ENCODE results near the gene VSIR. TPM values are rescaled to one million over a fixed set of nuclear protein-coding genes. Genes with fewer than 3 reads are reported as not detected.
A peak's percentile ranks its signal among the peaks of the same experiment; 100 is the strongest.

VSIR gene
- polyA plus RNA-seq, 3 donors from 2014 or later = 183 to 376 (median 274) TPM

DNA sequence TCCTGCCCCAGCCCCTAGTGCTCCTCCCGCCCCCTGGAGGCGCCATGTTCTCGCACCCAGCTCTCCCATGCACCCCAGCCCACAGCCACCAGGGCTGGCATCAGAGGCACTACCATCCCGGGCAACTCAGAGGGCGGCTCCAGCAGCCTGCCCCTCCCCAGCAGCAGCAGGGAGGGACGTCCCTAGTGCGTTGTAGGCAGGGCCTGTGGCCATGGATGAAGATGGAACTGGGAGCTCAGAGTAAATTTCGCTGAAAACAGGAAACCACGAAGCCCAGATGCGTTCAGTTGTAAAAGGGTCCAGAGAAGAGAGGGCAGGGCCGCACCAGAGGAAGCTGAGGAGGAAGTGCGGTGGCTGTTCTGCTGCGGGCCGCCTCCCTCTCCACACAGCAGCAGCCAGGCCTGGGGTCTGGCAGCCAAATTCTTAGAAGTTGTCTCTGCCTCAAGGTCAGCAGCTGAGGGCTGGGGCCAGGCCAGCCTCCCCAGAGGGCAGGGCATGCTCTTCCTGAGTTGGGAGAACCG lies 24.6 kb downstream of the VSIR start:
- Mint-ChIP-seq H3K27ac (peak overlapping the region; percentile 94 to 99 (median 96)), H3K27me3 (ENCODE audit: low read depth in 3 of 3) (peaks cover 6 to 10% (median 9%) of the 10 kb centered on the region in 3 donors), H3K9me3 (no peaks in the 10 kb centered on the region), H3K36me3 (peaks cover 7 to 16% (median 10%) of the 10 kb centered on the region in 3 donors), H3K4me1 (peaks cover 92 to 97% of the 10 kb centered on the region in 2 donors), H3K4me3 (peak overlapping the region; percentile 59 to 86 (median 85))
- peak; percentile 76 to 82 (median 81) for DNase-seq

DNA sequence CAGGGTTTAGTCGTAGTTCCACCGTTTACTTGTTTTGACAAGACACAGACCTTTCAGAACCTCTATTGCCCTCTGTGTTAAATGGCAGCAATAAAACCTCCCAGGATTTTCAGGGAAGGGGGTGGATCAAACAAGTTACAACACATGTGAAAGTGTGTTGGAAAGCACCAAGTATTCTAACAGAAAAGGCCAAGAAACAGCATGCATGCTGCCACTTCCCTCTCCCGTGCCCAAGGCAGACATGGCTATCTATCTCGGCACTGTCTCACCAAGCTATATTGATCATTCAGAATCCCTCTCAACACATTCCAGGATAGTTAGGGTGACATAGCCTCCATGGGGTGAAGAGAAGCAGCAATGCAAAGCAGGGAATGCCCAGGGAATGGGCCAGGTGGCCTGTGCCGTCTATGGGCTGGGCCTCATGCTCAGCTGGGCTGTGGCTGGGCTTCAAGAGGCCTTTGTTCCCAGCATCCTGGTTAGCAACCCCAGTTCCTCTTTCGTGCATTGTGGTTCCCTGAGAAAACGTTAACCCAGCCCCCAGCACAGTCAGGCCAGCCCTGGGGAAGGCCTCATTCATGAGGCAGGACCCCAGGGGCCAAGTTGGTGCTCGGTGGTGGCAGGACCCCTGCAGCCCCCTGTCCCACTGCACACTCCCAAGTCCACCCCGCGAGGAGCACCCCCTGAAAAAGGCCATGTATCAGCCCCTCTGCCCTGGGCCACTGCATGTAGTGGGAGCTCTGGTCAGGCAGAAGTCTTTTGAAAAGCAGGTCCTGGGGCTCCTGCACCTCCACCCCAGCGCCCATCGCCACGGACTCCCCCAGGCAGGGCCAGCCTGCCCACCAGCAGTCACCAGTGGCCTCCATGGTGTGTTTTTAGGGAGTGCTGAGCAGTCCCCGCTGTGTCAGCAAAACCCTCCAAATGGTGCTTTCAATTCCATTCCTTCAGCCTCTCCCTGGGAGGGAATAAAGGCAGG lies 25.5 kb downstream of the VSIR start:
- peak overlapping the region; percentile 94 to 99 (median 96) for H3K27ac Mint-ChIP-seq
- DNase-seq = no peak
- peaks cover 92 to 98% of the 10 kb centered on the region in 2 donors for H3K4me1 Mint-ChIP-seq
- peaks cover 5 to 16% (median 7%) of the 10 kb centered on the region in 3 donors for H3K36me3 Mint-ChIP-seq
- peaks cover 6 to 10% (median 9%) of the 10 kb centered on the region in 3 donors for H3K27me3 Mint-ChIP-seq (ENCODE audit: low read depth in 3 of 3)
- no peaks in the 10 kb centered on the region for H3K9me3 Mint-ChIP-seq
- H3K4me3 Mint-ChIP-seq = peak overlapping the region; percentile 59 to 86 (median 85)

DNA sequence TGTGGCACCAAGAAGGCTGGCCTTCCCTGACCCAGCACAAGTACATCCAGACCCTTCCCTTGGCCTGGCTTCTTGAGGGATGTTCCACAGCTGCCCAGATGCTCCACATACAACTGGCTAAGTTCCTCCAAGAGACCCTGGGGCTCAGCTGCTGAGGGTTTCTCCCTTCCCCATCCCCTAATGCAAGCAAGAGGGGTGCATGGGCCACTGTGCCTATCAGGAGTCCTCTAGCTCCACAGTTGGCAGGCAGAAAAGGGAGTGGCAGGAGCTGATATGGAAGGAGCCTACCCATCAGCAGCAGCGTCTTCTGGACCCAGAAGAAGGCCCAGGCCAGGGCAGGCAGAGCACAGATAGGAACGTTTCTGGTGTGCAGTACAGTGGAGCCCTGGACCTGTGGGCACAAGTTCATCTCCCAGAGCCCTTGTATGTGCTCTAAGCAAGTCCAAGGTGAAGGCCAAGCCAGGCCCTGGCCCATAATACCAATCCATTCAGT lies 26.2 kb downstream of the VSIR start:
- no peak for DNase-seq
- H3K27ac Mint-ChIP-seq = peak overlapping the region; percentile 94 to 99 (median 96)
- no peaks in the 10 kb centered on the region for H3K9me3 Mint-ChIP-seq
- H3K36me3 Mint-ChIP-seq = peaks cover 5 to 13% (median 7%) of the 10 kb centered on the region in 3 donors
- H3K4me1 Mint-ChIP-seq = peaks cover 92 to 98% of the 10 kb centered on the region in 2 donors
- H3K27me3 Mint-ChIP-seq (ENCODE audit: low read depth in 3 of 3) = peaks cover 4 to 15% (median 9%) of the 10 kb centered on the region in 3 donors
- peak overlapping the region; percentile 59 to 85 (median 71) for H3K4me3 Mint-ChIP-seq

DNA sequence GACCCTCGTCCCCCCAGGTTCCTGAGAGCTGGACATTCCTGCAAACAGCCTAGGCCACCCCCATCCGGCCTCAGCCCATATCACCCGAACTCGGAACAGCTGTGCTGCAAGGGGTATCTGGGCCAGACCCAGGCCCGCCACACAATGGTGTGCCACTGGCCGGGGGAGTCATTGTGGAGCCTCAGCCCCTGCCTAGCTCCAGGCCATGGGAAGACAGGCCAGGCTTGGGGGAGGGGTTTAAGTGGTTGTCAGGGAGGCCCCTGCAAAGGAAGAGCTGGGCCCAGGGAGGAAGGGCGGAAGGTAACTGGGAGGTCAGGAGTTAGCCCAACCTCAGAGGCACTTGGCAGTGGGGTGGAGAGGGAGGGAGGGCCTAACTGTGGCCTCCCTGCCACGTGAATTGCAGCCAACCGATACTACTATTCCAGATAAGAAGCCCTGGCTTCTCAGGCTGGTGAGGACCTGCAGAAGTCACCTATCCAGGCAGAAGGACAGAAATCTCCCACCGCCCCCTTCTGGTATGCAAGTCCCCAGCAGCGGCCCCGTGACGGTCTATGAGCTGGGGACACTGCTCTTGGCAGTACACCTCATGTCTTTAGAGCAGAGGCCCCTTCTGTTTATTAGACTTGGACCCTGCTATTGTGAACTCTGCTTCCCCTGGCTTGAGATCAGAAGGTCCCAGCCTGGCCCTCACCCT lies 26.8 kb downstream of the VSIR start:
- Mint-ChIP-seq H3K27me3 (ENCODE audit: low read depth in 3 of 3) (peaks cover 4 to 16% (median 9%) of the 10 kb centered on the region in 3 donors), H3K4me1 (peaks cover 93 to 98% of the 10 kb centered on the region in 2 donors), H3K4me3 (peak overlapping the region; percentile 10 to 85 (median 66)), H3K36me3 (peaks cover 5 to 8% (median 7%) of the 10 kb centered on the region in 3 donors), H3K27ac (peak overlapping the region; percentile 94 to 99 (median 96)), H3K9me3 (no peaks in the 10 kb centered on the region)
- DNase-seq = peak in 1 of 3 donors; percentile 31

DNA sequence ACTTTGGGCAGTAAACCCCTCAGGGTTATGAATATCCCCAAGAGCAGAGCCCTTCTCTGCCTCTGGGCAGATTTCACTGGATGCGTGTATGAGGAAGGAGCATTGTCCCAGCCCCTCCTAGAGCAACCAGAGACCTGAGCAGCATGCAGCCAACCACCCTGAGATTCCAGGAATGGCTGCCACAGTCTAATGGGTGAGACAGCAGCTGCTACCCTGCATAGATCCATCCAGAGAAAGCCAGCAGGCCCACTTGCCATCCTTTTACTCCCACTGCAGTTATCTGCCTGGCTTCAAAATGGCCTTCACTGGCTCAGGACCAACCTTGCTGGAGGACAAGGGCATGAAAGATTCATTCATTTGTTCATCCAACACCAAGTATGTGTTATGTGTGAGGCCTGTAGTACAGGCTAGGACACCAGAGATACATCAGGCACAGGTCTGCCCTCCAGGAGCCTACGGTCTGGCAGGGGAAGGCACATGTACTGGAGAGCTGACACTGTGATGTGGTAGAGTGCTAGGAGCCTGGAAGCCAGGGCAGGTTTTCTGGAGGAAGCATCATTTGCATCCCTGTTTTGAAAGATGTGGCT lies 27.6 kb downstream of the VSIR start:
- Mint-ChIP-seq H3K27me3 (ENCODE audit: low read depth in 3 of 3) (peaks cover 4 to 16% (median 9%) of the 10 kb centered on the region in 3 donors), H3K27ac (peak overlapping the region; percentile 94 to 99 (median 96)), H3K4me3 (peak overlapping the region in 4 of 5 donors; percentile 10 to 66 (median 61)), H3K9me3 (no peaks in the 10 kb centered on the region), H3K4me1 (peaks cover 97 to 100% of the 10 kb centered on the region in 2 donors), H3K36me3 (peaks cover 4 to 5% (median 4%) of the 10 kb centered on the region in 3 donors)
- DNase-seq = no peak

DNA sequence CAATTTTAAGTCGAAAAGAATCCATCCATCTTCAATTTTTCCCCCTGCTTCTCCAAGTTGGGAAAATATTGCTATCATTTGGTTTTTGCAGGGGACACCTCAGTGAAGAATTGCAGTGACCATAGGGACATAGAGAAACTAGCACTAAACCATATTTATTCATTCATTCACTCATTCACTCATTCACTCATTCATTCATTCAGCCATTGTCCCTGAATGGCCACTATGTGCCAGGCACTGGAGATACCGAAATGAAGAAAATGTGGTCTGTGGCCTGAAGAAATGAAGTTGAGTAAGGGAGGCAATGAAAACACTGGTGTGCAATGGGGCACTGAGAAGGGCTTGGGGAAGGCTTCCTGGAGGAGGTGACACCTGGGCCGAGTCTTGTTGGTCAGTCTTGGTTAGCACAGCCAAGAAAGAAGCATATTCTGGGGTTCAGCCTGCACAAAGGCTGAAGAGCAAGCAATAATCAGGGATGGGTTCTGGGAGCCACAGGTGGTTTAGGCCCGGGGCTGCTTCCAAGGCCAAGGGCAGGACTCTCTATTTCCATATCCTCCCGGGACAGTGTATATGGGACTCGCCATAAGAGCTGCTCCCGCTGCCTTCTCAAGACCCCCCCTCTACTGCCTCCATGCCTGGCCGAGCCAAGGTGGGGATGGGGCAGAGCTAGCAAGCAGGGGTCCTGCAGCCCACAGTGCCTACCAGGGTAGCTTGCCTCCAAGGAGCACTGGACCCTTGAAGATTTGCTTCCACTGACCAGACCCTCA lies 28.2 kb downstream of the VSIR start:
- no peak for DNase-seq
- peak overlapping the region in 4 of 5 donors; percentile 3 to 41 (median 10) for H3K4me3 Mint-ChIP-seq
- peaks cover 97 to 100% of the 10 kb centered on the region in 2 donors for H3K4me1 Mint-ChIP-seq
- H3K27me3 Mint-ChIP-seq (ENCODE audit: low read depth in 3 of 3) = peaks cover 4 to 16% (median 9%) of the 10 kb centered on the region in 3 donors
- H3K9me3 Mint-ChIP-seq = no peaks in the 10 kb centered on the region
- H3K36me3 Mint-ChIP-seq = no peaks in the 10 kb centered on the region
- peak overlapping the region; percentile 46 to 99 (median 62) for H3K27ac Mint-ChIP-seq

DNA sequence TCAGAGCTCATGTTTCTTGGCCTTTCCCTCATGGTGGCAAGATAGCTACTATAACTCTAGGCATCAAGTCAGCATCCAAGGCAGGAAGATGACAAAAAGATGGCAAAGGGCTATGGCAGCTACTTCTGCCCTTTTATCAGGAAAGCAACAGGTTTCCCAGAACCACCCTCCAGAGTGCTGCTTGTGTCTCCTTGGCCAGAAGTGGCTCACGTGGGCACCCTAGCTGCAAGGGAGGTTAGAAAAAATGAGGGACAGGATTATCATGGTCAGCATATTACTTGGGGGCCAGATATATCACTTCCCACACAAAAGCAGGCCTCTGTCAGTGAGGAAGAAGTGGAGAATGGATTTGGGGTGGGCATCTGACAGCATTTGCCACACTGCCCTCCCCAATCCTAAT lies 29.5 kb downstream of the VSIR start:
- DNase-seq = no peak
- H3K36me3 Mint-ChIP-seq = no peaks in the 10 kb centered on the region
- H3K27me3 Mint-ChIP-seq (ENCODE audit: low read depth in 3 of 3) = peaks cover 4 to 14% (median 9%) of the 10 kb centered on the region in 3 donors
- peak overlapping the region in 2 of 5 donors; percentile 14 to 56 for H3K4me3 Mint-ChIP-seq
- H3K9me3 Mint-ChIP-seq = no peaks in the 10 kb centered on the region
- peak overlapping the region; percentile 77 to 98 (median 92) for H3K27ac Mint-ChIP-seq
- H3K4me1 Mint-ChIP-seq = peaks cover 92 to 98% of the 10 kb centered on the region in 2 donors

DNA sequence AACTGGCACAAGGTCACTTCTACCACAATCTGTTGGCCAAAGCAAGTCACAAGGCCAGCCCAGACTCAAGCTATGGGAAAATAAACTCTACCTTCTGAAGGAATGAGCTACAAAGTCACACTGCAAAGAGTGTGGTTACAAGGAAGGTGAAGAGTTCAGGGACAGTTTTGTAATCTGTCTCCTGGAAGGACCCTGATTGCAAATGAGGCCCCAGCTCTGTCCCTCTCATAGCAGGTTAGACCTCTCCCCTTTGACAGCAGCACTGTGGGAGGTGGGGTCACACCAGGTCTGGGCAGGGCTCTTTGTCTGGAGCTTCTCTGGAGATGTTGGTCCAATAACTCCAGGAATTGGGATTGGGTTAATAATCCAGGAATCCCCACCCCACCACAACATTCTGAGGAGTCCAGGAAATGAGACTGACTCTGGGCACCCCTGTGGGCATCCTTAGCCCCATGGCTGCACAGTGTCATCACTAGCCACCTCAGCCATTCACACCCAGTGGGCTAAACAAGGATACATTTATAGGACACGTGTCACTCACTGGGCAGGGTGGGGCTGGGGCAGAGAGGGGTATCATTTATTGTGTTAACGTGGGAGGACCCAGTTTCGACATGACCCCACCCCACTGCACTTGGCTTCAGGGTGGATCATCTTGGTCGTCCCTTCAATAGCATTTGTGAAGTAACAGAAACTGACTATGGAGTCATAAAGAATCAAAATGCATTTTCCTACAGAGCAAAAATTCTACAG lies 30.1 kb downstream of the VSIR start:
- Mint-ChIP-seq H3K4me3 (peak overlapping the region; percentile 56 to 82 (median 69)), H3K36me3 (no peaks in the 10 kb centered on the region), H3K9me3 (no peaks in the 10 kb centered on the region), H3K27ac (peak overlapping the region; percentile 77 to 98 (median 92)), H3K4me1 (peaks cover 88 to 94% of the 10 kb centered on the region in 2 donors), H3K27me3 (ENCODE audit: low read depth in 3 of 3) (peaks cover 4 to 9% (median 5%) of the 10 kb centered on the region in 3 donors)
- no peak for DNase-seq

DNA sequence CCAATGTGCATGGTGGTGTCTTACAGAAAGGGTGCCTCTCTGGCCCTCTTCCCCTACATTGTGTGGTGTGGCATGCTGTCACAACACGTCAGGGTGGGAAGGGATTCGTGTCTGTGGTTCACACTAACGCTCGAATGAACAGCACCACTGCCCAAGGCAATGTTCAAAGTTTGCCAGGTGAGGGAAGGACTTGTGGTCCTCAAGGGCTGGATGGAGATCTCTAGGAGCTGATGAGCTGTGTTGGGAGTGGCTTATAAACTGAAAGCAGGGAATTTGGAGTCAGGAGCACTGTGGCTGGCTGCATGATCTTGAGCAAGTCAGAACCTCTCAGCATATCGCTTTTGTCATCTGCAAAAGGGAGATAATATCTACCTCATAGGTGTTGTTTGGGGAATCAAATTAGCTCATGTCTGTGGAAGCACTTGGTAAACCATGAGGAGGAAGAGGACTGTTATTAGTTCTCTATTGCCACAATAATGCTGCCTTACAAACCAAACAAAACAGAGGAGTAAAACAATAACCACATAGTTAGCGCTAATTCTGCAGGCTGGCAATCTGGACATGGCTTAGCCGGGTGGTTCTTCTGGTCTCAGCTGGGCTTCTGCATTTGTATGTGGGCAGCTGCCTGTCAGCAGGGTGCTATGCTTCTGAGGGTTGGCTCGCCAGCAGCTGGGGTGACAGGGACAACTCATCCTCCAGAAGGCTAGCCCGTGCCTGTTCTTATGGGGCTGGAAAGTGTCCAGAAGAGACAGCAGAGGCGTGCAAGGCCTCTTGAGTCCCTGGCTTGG lies 30.8 kb downstream of the VSIR start:
- H3K9me3 Mint-ChIP-seq = no peaks in the 10 kb centered on the region
- H3K4me1 Mint-ChIP-seq = peaks cover 88 to 94% of the 10 kb centered on the region in 2 donors
- peak overlapping the region; percentile 56 to 82 (median 69) for H3K4me3 Mint-ChIP-seq
- peak; percentile 65 to 77 (median 74) for DNase-seq
- peak overlapping the region; percentile 77 to 98 (median 92) for H3K27ac Mint-ChIP-seq
- H3K36me3 Mint-ChIP-seq = no peaks in the 10 kb centered on the region
- peaks cover 4 to 8% (median 4%) of the 10 kb centered on the region in 3 donors for H3K27me3 Mint-ChIP-seq (ENCODE audit: low read depth in 3 of 3)

DNA sequence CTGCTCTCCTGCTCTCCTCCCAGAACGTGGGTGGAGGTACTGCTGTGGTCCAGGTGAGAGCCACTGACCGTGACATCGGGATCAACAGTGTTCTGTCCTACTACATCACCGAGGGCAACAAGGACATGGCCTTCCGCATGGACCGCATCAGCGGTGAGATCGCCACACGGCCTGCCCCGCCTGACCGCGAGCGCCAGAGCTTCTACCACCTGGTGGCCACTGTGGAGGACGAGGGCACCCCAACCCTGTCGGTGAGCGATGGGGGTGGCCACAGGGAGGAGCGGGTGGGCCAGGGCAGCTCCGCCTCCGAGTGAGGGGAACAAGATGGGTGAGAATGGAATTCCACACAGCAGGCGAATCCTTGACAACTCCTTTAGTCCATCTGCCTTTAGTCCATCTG lies 31.6 kb downstream of the VSIR start:
- Mint-ChIP-seq H3K27ac (peak overlapping the region; percentile 77 to 98 (median 92)), H3K9me3 (no peaks in the 10 kb centered on the region), H3K4me1 (peaks cover 88 to 94% of the 10 kb centered on the region in 2 donors), H3K27me3 (ENCODE audit: low read depth in 3 of 3) (peaks cover 0 to 8% (median 4%) of the 10 kb centered on the region in 3 donors), H3K4me3 (peak overlapping the region; percentile 56 to 82 (median 76)), H3K36me3 (no peaks in the 10 kb centered on the region)
- DNase-seq = no peak

DNA sequence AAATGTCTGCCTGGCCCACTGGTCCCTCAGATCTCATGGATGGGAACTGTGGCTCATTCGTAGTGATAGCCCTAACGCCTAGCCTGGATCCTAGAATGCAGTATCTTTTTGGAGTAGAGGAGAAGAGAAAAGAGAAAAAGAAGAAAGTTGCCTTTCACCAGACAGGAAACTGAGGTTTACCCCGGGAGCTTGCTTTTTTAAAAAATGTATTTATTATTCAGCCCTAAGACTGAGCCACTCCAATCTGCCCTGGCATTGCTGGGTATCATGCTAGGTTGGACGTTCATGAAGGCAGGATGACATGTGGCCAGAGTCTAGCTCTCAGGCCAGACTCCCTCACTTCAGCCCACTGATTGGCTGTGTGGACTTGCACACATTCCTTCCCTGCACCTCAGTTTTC lies 32.3 kb downstream of the VSIR start:
- no peak for DNase-seq

More for the DNA sequence above, 32.3 kb downstream of the VSIR start:
- H3K27me3 Mint-ChIP-seq (ENCODE audit: low read depth in 3 of 3) = peaks cover 0 to 8% (median 1%) of the 10 kb centered on the region in 3 donors
- peak overlapping the region; percentile 56 to 82 (median 76) for H3K4me3 Mint-ChIP-seq
- peak overlapping the region; percentile 77 to 98 (median 92) for H3K27ac Mint-ChIP-seq
- no peaks in the 10 kb centered on the region for H3K36me3 Mint-ChIP-seq
- H3K4me1 Mint-ChIP-seq = peaks cover 88 to 94% of the 10 kb centered on the region in 2 donors
- no peaks in the 10 kb centered on the region for H3K9me3 Mint-ChIP-seq

Data from immature natural killer cell (primary cell).